Lower leg skin (tissue), 4 donors: ENCODE measurements around the gene NWD2. TPM values are rescaled to one million over a fixed set of nuclear protein-coding genes. Genes with fewer than 3 reads are reported as not detected.
"Not testable (repeated sequence)": the region's sequence is repeated elsewhere in the genome, so short reads cannot be mapped to it uniquely, and the experiment has no call there.

Source experiments
- DNase-seq, 2 donors: peaks; one replicate each; pipeline ENCODE4 v3.0.0-alpha.2; 2019; ENCODE audit warnings: low spot score in 2 of 2
- H3K4me3 ChIP-seq: fragments of 200-600 bp; sonication (generic); 2 replicates; pipeline ENCODE4 v1.5.1; 2017; ENCODE audit warnings: mild to moderate bottlenecking, low read depth; ENCODE audit not compliant: poor library complexity, severe bottlenecking
- POLR2A ChIP-seq, 2 donors: fragments of 450-650 bp; IDR thresholded peaks; one replicate each; pipeline ENCODE4 v1.6.1; 2016 to 2017; ENCODE audit warnings: antibody characterized with exemption in 2 of 2, mild to moderate bottlenecking in 1 of 2, moderate library complexity in 1 of 2
- WGBS, 2 donors: methylation state at CpG; one replicate each; pipeline ENCODE4 v1.1.5; 2018; 5-methylcytosine and 5-hydroxymethylcytosine counted together
- intact Hi-C: fragments of 100-400 bp; cut with DNase I; formaldehyde crosslinking; loops from one replicate; pipeline ENCODE4 v1.15.0; 2023; ENCODE audit warnings: low total_unique reads
- total RNA-seq, 4 donors: library from RNA; depleted of rRNA; stranded (reverse); fragments of >200 nt; gene quantifications; one replicate each; pipeline ENCODE4 v1.1.0, GENCODE V29; 2016
- TF ChIP-seq, protein P1 (sequence below), 3 donors: fragments of 450-650 bp; IDR thresholded peaks; one replicate each; pipeline ENCODE4 v1.5.1; 2016; ENCODE audit warnings: antibody characterized with exemption in 3 of 3, mild to moderate bottlenecking in 3 of 3, moderate library complexity in 2 of 3

NWD2 gene
- total RNA-seq, 4 donors from 2014 or later = 0.72 to 2.8 (median 0.97) TPM

GRCh38 chr4:37393889-37394288, 149.3 kb downstream of the NWD2 start:
- WGBS, 2 donors = 75 to 80% methylated on average over 3 of the region's 3 CpGs
- no peak for DNase-seq
- intact Hi-C loops = no loop called here
- no peak overlapping the region for H3K4me3 ChIP-seq
- TF ChIP-seq POLR2A (IDR thresholded peaks at IDR 0.05) = no peak
- TF ChIP-seq, protein P1, sequence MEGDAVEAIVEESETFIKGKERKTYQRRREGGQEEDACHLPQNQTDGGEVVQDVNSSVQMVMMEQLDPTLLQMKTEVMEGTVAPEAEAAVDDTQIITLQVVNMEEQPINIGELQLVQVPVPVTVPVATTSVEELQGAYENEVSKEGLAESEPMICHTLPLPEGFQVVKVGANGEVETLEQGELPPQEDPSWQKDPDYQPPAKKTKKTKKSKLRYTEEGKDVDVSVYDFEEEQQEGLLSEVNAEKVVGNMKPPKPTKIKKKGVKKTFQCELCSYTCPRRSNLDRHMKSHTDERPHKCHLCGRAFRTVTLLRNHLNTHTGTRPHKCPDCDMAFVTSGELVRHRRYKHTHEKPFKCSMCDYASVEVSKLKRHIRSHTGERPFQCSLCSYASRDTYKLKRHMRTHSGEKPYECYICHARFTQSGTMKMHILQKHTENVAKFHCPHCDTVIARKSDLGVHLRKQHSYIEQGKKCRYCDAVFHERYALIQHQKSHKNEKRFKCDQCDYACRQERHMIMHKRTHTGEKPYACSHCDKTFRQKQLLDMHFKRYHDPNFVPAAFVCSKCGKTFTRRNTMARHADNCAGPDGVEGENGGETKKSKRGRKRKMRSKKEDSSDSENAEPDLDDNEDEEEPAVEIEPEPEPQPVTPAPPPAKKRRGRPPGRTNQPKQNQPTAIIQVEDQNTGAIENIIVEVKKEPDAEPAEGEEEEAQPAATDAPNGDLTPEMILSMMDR (IDR thresholded peaks at IDR 0.05) = no peak

DNA sequence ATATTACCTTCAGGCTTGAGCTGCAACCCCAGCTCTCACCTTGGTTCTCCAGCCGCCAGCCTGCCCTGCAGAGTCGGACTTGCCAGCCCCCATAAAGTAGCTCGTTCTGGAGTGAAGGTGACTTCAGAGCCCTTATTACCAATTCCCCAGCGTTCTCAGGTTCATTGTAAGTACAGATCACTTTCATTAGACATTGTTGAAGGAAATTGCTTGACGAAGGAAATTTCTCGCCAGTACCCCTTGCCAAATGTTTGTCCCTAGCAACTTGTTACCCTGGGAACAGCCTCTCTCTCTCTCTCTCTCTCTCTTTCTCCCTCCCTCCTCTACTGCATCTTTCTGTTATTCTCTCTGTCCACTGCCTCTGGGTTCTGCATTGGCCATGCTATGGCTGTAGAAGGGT, 153.0 kb downstream of the NWD2 start:
- TF ChIP-seq, protein P1 (IDR thresholded peaks at IDR 0.05) = no peak
- no peak for TF ChIP-seq POLR2A (IDR thresholded peaks at IDR 0.05)
- intact Hi-C loops = no loop called here
- 89 to 90% methylated on average over 6 of the region's 6 CpGs for WGBS, 2 donors

DNA sequence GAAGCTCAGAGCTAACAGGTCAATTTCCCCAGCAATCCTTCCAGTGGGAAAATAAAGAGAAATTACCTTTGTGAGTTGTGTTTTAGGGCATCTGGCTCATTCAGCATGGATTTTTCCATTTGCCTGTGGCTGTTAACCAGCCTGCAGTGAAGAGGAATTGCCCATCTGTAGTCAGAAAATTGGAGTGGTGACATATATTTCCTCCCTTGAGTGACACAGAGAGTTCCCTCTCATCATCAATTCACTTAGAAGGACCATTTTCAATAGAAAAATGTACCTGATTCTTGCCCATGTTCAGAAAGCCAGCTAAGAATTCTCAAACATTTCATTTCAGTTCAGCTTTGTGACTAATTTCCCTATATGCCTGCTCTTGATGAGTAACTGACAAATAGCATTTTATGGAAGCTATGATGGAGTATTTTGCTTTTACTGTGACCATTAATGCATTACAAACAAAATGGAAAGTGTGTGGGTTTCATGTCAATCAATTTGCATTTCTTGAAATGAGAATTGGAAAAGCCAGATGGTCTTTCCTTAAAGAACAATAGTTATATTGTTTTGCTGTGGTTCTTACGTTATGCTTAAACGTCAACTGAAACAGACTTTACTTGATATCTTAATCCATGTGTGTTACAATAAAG, 155.8 kb downstream of the NWD2 start:
- intact Hi-C loops = no loop called here
- no peak for DNase-seq
- 63 to 68% methylated on average over 2 of the region's 2 CpGs for WGBS, 2 donors
- TF ChIP-seq, protein P1 (IDR thresholded peaks at IDR 0.05) = no peak
- TF ChIP-seq POLR2A (IDR thresholded peaks at IDR 0.05) = no peak
- H3K4me3 ChIP-seq = no peak overlapping the region

More for the DNA sequence above, 153.0 kb downstream of the NWD2 start:
- no peak overlapping the region for H3K4me3 ChIP-seq
- DNase-seq = no peak

- intact Hi-C loops, DNase-seq, H3K4me3 ChIP-seq: not testable (repeated sequence)
- WGBS, 2 donors = 54 to 57% methylated on average over 9 of the region's 9 CpGs
Measured at GRCh38 chr4:37407938-37408826, 163.6 kb downstream of the NWD2 start.

DNA sequence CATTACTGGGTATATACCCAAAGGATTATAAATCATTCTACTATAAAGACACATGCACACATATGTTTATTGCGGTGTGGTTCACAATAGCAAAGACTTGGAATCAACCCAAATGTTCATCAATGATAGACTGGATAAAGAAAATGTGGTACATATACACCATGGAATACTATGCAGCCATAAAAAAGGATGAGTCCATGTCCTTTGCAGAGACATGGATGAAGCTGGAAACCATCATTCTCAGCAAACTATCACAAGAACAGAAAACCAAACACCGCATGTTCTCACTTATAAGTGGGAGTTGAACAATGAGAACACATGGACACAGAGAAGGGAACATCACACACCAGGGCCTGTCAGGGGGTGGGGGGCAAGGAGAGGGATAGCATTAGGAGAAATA, 169.1 kb downstream of the NWD2 start:
- H3K4me3 ChIP-seq, DNase-seq, intact Hi-C loops: not testable (repeated sequence)
- 97 to 100% methylated on average over 2 of the region's 2 CpGs for WGBS, 2 donors

- TF ChIP-seq POLR2A (IDR thresholded peaks at IDR 0.05) = no peak
- 93 to 95% methylated on average over 5 of the region's 5 CpGs for WGBS, 2 donors
- DNase-seq = no peak
- intact Hi-C loops = no loop called here
- H3K4me3 ChIP-seq = no peak overlapping the region
Measured at GRCh38 chr4:37415845-37416369, 171.4 kb downstream of the NWD2 start.

GRCh38 chr4:37421614-37422013, 177.1 kb downstream of the NWD2 start:
- WGBS, 2 donors = 92 to 94% methylated on average over 4 of the region's 4 CpGs
- no peak for DNase-seq
- TF ChIP-seq, protein P1 (IDR thresholded peaks at IDR 0.05) = no peak
- no peak for TF ChIP-seq POLR2A (IDR thresholded peaks at IDR 0.05)
- intact Hi-C loops = no loop called here
- no peak overlapping the region for H3K4me3 ChIP-seq
